ENCODE data around the gene MTA3.

MTA3 gene

GRCh38 chr2:42744545-42745082 is 176.2 kb downstream of the MTA3 start:
- DNase-seq (ENCODE audit: low spot score) = no peak
- TF ChIP-seq CTCF (IDR thresholded peaks at IDR 0.05; ENCODE audit: borderline replicate concordance, control extremely low read depth, extremely low read depth, insufficient read depth, missing control alignments) = no peak
- in situ Hi-C loops (cut with MboI; ENCODE audit: low sequenced_read_pairs, unreplicated experiment) = no loop called here

- DNase-seq (ENCODE audit: low spot score) = no peak
- no peak for TF ChIP-seq CTCF (IDR thresholded peaks at IDR 0.05; ENCODE audit: borderline replicate concordance, control extremely low read depth, extremely low read depth, insufficient read depth, missing control alignments)
- in situ Hi-C loops (cut with MboI; ENCODE audit: low sequenced_read_pairs, unreplicated experiment) = no loop called here
Observed at GRCh38 chr2:42747422-42747821, 179.0 kb downstream of the MTA3 start.

GRCh38 chr2:42748840-42749239 is 180.4 kb downstream of the MTA3 start:
- TF ChIP-seq CTCF (IDR thresholded peaks at IDR 0.05; ENCODE audit: borderline replicate concordance, control extremely low read depth, extremely low read depth, insufficient read depth, missing control alignments) = no peak
- no peak for DNase-seq (ENCODE audit: low spot score)
- in situ Hi-C loops (cut with MboI; ENCODE audit: low sequenced_read_pairs, unreplicated experiment) = no loop called here

GRCh38 chr2:42752314-42752713 is 183.9 kb downstream of the MTA3 start:
- DNase-seq (ENCODE audit: low spot score) = peak; percentile 60
- no peak for TF ChIP-seq CTCF (IDR thresholded peaks at IDR 0.05; ENCODE audit: borderline replicate concordance, control extremely low read depth, extremely low read depth, insufficient read depth, missing control alignments)
- in situ Hi-C loops (cut with MboI; ENCODE audit: low sequenced_read_pairs, unreplicated experiment) = no loop called here

GRCh38 chr2:42752816-42753813 is 184.7 kb downstream of the MTA3 start:
- in situ Hi-C loops (cut with MboI; ENCODE audit: low sequenced_read_pairs, unreplicated experiment) = no loop called here
- TF ChIP-seq CTCF (IDR thresholded peaks at IDR 0.05; ENCODE audit: borderline replicate concordance, control extremely low read depth, extremely low read depth, insufficient read depth, missing control alignments) = no peak
- DNase-seq (ENCODE audit: low spot score) = peak; percentile 37

- in situ Hi-C loops (cut with MboI; ENCODE audit: low sequenced_read_pairs, unreplicated experiment) = no loop called here
- no peak for TF ChIP-seq CTCF (IDR thresholded peaks at IDR 0.05; ENCODE audit: borderline replicate concordance, control extremely low read depth, extremely low read depth, insufficient read depth, missing control alignments)
- DNase-seq (ENCODE audit: low spot score) = peak; percentile 59
Observed at GRCh38 chr2:42754021-42754775, 185.8 kb downstream of the MTA3 start.

All from GM13976 (cell line).